ENCODE measurements around the gene NRBP1. TPM values are rescaled to one million over a fixed set of nuclear protein-coding genes. Genes with fewer than 3 reads are reported as not detected.

Gene NRBP1
- total RNA-seq, 1 donor, result 118 TPM

DNA sequence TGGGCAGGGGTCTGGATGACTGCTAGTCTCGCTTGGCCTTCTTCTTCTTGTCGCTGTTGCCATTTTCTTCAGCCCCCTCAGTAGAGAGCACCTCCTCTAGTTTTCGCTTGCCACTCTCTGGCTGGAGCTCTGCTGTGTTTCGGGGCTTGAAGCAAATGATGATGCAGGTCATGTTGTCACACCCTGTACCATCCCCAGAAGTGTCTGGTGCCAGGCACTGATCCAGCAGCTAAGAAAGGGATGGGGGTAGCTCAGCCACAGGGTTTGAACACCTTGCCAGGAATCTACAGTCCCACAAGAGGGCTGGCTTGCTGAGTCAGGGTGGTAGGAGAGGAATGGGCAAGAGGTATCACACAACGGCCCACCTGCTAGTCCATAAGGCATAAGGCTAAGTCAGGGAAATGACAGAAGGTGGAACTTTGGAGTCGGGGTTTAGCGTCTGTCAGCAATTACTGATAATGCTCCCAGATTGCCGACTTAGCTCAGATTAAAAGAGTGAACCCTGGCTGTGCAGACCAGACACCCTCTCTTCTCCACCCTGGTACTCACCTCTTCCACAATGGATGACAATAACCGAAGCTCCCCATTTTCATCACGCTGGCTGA is 46.8 kb upstream of the NRBP1 start:
- TF ChIP-seq, protein P1, sequence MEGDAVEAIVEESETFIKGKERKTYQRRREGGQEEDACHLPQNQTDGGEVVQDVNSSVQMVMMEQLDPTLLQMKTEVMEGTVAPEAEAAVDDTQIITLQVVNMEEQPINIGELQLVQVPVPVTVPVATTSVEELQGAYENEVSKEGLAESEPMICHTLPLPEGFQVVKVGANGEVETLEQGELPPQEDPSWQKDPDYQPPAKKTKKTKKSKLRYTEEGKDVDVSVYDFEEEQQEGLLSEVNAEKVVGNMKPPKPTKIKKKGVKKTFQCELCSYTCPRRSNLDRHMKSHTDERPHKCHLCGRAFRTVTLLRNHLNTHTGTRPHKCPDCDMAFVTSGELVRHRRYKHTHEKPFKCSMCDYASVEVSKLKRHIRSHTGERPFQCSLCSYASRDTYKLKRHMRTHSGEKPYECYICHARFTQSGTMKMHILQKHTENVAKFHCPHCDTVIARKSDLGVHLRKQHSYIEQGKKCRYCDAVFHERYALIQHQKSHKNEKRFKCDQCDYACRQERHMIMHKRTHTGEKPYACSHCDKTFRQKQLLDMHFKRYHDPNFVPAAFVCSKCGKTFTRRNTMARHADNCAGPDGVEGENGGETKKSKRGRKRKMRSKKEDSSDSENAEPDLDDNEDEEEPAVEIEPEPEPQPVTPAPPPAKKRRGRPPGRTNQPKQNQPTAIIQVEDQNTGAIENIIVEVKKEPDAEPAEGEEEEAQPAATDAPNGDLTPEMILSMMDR (IDR thresholded peaks at IDR 0.05; ENCODE audit: insufficient read depth, low read length), result no peak
- no peak overlapping the region for H3K4me3 ChIP-seq (ENCODE audit: low read depth, low read length)
- no peak for DNase-seq (ENCODE audit: low read depth)

DNA sequence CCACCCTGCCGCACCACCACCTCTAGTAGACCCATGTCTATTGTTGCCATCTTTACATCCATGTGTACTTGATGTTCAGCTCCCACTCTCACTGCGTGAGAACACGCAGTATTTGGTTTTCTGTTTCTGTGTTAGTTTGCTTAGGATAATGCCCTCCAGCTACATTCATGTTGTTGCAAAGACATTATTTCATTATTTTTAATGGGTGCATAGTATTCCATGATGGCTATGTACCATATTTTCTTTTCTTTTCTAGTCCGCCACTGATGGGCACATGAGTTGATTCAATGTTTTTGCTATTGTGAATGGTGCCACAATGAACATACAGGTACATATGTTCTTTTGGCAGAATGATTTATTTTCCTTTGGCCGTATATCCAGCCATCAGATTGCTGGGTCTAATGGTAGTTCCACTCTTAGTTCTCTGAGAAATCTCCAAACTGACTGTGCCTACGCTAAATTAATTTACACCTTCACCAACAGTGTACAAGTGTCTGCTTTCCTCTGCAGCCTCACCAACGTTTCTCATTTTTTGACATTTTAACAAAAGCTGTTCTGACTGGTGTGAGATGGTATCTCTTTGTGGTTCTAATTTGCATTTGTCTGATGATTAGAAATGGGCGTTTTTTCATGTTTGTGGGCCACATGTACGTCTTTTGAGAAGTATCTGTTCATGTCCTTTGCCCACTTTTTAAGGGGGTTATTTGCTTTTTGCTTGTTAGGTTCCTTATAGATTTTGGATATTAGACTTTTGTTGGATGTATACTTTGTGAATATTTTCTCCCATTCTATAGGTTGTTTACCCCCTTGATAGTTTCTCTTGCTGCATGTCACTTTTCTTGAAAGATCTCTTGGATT is 37.4 kb upstream of the NRBP1 start:
- no peak for DNase-seq (ENCODE audit: low read depth)
- TF ChIP-seq, protein P1 (IDR thresholded peaks at IDR 0.05; ENCODE audit: insufficient read depth, low read length), result no peak

DNA sequence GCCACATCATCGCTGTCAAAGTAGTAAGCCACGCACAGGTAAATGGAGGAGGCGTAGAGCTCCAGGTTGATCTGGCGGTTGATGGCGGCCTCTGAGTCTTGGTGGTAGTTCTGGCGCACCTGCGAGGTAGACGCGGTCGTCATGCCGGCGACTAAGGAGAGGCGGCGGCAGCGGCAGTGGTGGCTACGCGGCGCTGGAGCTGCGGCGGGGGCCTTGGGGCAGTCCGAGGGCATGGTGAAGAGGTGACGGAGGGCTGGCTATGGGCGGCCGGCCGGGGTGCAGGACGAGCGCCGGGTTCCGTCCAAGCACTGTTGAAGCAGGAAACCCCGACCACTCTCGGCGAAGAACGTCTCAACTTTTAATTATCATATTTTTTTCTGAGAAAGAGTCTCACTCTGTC is 35.2 kb upstream of the NRBP1 start:
- no peak overlapping the region for H3K4me3 ChIP-seq (ENCODE audit: low read depth, low read length)
- DNase-seq (ENCODE audit: low read depth), result no peak
- TF ChIP-seq, protein P1 (IDR thresholded peaks at IDR 0.05; ENCODE audit: insufficient read depth, low read length), result no peak

More for the DNA sequence above, 37.4 kb upstream of the NRBP1 start:
- no peak overlapping the region for H3K4me3 ChIP-seq (ENCODE audit: low read depth, low read length)

DNA sequence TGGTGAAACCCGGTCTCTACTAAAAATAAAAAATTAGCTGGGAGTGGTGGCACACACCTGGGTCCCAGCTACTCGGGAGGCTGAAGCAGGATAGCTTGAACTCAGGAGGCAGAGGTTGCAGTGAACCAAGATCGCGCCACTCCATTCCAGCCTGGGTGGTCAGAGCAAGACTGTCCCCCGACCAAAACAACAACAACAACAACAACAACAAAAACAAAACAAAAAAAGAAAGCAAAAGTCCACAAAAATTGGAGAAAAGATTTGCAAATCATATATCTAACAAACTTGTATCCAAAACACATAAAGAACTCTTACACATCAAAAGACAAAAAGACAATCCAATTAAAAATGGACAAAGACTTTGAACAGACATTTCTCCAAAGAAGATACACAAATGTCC is 29.5 kb upstream of the NRBP1 start:
- no peak for DNase-seq (ENCODE audit: low read depth)
- TF ChIP-seq, protein P1 (IDR thresholded peaks at IDR 0.05; ENCODE audit: insufficient read depth, low read length), result no peak
- H3K4me3 ChIP-seq (ENCODE audit: low read depth, low read length), result no peak overlapping the region

DNA sequence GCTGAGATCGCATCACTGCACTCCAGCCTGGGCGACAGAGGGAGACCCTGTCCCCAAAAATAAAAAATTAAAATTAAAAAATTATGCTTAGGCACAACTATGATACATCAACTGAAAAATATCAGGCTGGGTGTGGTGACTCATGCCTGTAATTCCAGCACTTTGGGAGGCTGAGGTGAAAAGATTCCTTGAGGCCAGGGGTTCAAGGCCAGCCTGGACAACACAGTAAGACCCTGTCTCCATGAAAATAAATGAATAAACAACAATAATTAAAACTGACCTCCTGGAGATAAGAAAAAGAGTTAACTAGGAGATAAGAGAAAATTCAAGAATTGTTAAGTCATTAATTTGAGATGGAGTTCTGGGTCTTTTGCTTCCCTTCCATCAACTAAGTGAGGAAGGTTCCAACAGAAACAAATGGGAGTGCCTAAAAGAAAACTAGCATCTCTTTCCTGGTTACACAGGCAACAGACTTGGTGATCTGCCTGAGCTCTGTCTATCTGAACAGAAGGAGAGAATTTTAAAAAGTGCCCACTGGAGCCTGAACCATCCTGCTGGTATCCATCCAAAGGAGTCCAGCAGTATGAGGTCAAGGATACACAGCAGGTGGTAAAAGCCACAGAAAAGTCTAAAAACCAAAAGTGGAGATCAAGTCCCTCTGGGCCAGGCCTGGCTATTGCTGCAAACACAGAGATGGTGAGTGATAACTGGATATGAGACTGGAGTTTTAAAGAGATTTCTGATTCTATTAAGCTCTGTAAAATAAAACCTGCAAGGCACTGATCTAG is 27.9 kb upstream of the NRBP1 start:
- no peak overlapping the region for H3K4me3 ChIP-seq (ENCODE audit: low read depth, low read length)
- DNase-seq (ENCODE audit: low read depth), result no peak
- TF ChIP-seq, protein P1 (IDR thresholded peaks at IDR 0.05; ENCODE audit: insufficient read depth, low read length), result no peak

DNA sequence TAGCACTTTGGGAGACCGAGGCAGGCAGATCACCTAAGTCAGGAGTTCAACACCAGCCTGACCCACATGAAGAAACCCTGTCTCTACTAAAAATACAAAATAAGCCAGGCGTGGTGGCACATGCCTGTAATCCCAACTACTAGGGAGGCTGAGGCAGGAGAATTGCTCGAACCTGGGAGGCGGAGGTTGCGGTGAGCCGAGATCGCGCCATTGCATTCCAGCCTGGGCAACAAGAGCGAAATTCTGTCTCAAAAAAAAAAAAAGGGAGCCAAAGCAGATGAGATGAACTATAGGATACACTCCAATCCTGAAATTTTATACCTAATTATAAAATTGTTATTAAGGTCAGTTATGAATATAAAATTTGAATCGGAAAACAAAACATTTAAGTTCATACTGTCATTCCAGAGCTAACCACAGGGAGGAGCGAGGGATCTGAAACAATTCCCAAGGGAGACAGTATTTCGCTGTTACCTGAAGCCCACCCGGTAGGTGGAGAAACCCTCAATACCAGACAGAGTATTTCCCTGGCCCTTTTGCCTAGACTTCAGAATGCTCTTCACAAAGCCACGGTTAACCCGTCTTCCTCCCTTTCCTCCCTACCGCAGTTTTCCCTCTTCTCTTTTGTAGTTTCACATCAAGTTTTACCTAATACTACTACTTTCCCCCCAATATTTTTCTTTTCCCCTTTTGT is 20.5 kb upstream of the NRBP1 start:
- peak overlapping the region; percentile 87 for H3K4me3 ChIP-seq (ENCODE audit: low read depth, low read length)
- TF ChIP-seq, protein P1 (IDR thresholded peaks at IDR 0.05; ENCODE audit: insufficient read depth, low read length), result peak; percentile 67
- DNase-seq (ENCODE audit: low read depth), result peak; percentile 70
